Measurements from ENCODE around the gene HMGCR.

HMGCR gene

GRCh38 chr5:75380099-75380498 is 43.1 kb downstream of the HMGCR start:
- DNase-seq (ENCODE audit: low read depth, low spot score) = no peak

- DNase-seq (ENCODE audit: low read depth, low spot score) = no peak
Measured at GRCh38 chr5:75381456-75381855, 44.4 kb downstream of the HMGCR start.

GRCh38 chr5:75384218-75384617 is 47.2 kb downstream of the HMGCR start:
- DNase-seq (ENCODE audit: low read depth, low spot score) = no peak

GRCh38 chr5:75387806-75388205 is 50.8 kb downstream of the HMGCR start:
- DNase-seq (ENCODE audit: low read depth, low spot score) = no peak

GRCh38 chr5:75389430-75389829 is 52.4 kb downstream of the HMGCR start:
- no peak for DNase-seq (ENCODE audit: low read depth, low spot score)

GRCh38 chr5:75395277-75395676 is 58.3 kb downstream of the HMGCR start:
- no peak for DNase-seq (ENCODE audit: low read depth, low spot score)

GRCh38 chr5:75405296-75405695 is 68.3 kb downstream of the HMGCR start:
- DNase-seq (ENCODE audit: low read depth, low spot score) = no peak
